Activated CD4-positive, alpha-beta T cell treated with anti-CD3 and anti-CD28 coated beads, Interleukin-2, Interleukin-4, amounts not matched to agents 100 ng/mL and 50 ng/mL, durations not matched to agents 16 hours and 8 hours (primary cell): ENCODE results near the gene E2F2.

Experiments
- DNase-seq: peaks from one replicate; pipeline ENCODE4 v3.0.0-alpha.2; 2020; ENCODE audit warnings: low spot score

E2F2 gene

DNA sequence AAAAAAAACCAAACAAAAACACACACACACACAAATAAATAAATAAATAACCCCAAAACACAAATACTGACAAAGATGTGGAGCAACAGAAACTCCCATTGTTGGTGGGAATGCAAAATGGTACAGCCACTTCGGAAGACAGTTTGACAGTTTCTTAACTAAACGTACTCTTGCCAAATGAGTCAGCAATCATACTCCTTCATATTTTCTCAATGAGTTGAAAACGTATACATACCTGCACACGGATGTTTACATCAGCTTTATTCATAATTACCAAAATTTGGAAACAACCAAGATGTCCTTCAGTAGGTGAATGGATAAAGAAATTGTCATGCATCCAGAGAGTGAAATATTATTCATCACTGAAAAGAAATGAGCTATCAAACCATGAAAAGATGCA lies 70.5 kb downstream of the E2F2 start:
- no peak for DNase-seq

DNA sequence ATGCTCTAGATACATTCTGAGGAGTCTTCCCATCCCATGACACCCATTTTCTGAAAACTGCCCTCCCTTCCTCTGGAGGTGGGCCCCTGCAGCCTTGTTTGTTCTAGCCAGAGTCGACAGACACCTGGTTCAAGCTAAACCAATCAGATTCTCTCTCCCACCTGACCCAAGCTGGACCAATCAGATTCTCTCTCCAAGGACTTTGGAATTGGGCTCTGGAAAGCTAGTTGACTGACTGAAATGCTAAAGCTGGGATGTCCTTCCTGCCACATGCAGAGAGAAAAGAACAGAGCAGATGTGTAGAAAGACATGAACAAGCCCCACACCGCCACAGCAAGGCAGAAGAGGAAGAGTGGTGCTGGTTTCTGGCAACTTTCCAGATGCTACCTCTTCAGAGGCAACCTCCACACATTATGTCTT lies 71.7 kb downstream of the E2F2 start:
- no peak for DNase-seq
